Sigmoid colon (tissue), 4 donors: ENCODE results near the gene CDC42BPG.

Source experiments
- EP300 ChIP-seq, 4 donors: sonication (generic); formaldehyde crosslinking; IDR thresholded peaks; one replicate each; pipeline ENCODE4 v1.6.1; 2017; ENCODE audit warnings: antibody characterized with exemption in 4 of 4
- POLR2A ChIP-seq, 2 donors: fragments of 450-650 bp; IDR thresholded peaks; one replicate each; pipeline ENCODE4 v1.6.1; 2016; ENCODE audit warnings: antibody characterized with exemption in 2 of 2, mild to moderate bottlenecking in 2 of 2, moderate library complexity in 2 of 2
- POLR2AphosphoS5 ChIP-seq, 4 donors: sonication (generic); formaldehyde crosslinking; IDR thresholded peaks; one replicate each; pipeline ENCODE4 v1.6.1; 2017; ENCODE audit warnings: antibody characterized with exemption in 4 of 4
- TF ChIP-seq, protein P1 (sequence below), 4 experiments: fragments of 450-650 bp in 3 of 4; fragments of 200-600 bp in 1 of 4; IDR thresholded peaks; one replicate each; pipeline ENCODE4 v1.5.1; 2016 to 2019; ENCODE audit warnings: antibody characterized with exemption in 4 of 4, mild to moderate bottlenecking in 3 of 4, moderate library complexity in 2 of 4

DNA sequence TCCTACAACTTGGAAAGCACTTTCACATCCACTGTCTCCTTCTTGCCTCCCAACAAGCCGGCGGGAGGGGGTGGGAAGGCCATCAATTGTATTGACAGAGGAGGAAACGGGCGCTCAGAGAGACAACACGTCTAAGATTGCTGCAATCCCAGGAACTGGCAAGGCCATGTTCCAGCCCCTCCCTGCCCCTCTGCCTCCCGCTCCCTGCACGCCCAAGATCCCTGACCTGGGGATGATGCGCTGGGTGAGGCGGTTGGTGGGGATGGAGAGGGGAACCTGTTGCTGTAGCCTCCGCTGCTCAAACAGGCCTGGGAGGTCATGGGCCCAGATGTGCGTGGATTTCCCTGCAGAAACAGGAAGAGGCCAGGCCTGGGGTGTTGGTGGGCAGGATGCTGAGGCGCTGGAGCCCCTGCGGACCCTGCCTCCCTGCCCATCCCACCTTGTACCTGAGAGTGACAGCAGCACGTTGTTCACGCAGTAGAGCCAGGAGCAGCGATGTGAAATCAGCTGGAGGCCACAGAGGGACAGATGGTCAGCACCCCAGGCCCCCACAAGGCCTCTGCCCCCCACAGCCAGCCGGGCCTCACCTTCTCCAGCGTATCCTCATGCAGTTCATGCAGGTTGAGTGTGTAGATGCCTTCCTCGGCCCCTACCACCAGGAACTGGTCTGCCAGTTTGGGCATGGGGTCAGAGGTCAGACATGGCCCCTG, 48.3 kb downstream of the CDC42BPG start:
- TF ChIP-seq, protein P1, sequence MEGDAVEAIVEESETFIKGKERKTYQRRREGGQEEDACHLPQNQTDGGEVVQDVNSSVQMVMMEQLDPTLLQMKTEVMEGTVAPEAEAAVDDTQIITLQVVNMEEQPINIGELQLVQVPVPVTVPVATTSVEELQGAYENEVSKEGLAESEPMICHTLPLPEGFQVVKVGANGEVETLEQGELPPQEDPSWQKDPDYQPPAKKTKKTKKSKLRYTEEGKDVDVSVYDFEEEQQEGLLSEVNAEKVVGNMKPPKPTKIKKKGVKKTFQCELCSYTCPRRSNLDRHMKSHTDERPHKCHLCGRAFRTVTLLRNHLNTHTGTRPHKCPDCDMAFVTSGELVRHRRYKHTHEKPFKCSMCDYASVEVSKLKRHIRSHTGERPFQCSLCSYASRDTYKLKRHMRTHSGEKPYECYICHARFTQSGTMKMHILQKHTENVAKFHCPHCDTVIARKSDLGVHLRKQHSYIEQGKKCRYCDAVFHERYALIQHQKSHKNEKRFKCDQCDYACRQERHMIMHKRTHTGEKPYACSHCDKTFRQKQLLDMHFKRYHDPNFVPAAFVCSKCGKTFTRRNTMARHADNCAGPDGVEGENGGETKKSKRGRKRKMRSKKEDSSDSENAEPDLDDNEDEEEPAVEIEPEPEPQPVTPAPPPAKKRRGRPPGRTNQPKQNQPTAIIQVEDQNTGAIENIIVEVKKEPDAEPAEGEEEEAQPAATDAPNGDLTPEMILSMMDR (IDR thresholded peaks at IDR 0.05): no peak
- TF ChIP-seq POLR2AphosphoS5 (IDR thresholded peaks at IDR 0.05) (no peak), EP300 (IDR thresholded peaks at IDR 0.05) (no peak), POLR2A (IDR thresholded peaks at IDR 0.05) (no peak)
